GM20431 (cell line): ENCODE results near the gene ZNF362.
"Not testable (repeated sequence)": the region's sequence is repeated elsewhere in the genome, so short reads cannot be mapped to it uniquely, and the experiment has no call there.

ENCODE experiments used
- in situ Hi-C: fragments of 300-500 bp; cut with MseI, MboI; formaldehyde crosslinking; loops from one replicate; pipeline ENCODE4 v1.15.0; 2020; ENCODE audit warnings: low sequenced_read_pairs; ENCODE audit not compliant: unreplicated experiment

ZNF362 gene

DNA sequence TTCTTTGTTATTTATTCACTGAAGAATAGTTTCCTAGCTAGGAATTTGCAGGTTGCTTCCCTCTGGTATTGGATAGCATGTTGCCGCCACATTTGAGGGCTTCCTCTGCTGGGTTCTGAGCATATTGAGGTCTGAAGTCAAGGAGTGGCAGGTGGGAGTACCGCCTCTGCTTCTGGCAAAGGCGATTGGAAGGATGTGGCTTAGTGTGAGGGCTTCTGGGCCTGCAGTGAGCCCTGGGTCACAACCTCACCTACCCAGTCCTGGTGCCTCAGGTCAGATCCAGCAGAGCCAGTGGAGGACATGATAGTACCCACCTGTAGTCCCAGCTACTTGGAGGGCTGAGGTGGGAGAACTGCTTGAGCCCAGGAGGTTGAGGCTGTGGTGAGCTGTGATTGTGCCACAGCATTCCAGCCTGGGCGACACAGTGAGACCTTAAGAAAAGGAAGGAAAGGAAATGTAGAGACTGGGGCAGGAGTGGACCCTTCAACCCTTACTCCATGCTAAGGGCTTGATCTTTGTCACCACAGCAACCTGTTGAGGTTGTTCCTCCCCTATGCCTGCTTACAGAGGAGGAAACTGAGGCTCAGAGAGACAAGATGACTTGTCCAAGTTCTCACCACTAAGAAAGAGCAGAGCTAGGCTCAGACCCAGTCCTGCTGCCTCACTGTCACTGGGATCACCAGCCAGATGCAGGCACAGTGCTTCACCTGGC lies 41.8 kb downstream of the ZNF362 start:
- in situ Hi-C loops, result loop anchor here (25.0 kb wide), 1 partner anchor 164 kb away; the partner anchor contains the start of gene ZSCAN20

DNA sequence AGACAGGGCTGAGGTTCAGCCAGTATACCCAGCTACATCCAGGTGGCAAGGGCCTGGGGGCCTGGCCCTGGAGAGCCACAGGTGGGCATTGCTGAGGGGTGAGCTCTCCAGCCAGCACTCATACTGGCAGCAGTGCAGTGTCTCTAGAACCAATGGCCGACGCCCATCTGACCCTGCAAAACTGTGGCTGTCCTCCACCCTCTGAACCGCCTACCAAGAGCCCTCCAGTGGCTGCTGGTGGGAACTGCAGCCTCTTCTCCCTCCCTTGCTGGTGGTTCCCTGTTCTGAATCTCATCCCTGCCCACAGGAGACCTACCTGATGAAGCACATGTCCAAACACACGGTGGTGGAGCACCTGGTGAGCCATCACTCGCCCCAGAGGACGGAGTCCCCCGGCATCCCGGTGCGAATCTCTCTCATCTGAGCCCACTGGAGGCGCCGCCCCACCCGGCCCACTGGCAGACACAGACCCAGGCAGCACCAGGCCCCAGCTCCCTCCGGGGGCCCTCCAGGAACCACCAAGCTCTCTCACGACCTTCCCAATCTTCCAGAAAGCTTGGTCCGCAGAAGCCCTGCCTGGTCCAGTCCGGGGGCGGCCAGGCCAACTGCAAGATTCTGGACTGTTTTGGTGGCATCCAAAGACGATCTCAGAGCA lies 42.5 kb downstream of the ZNF362 start:
- in situ Hi-C loops, result loop anchor here (25.0 kb wide), 1 partner anchor 164 kb away; the partner anchor contains the start of gene ZSCAN20

DNA sequence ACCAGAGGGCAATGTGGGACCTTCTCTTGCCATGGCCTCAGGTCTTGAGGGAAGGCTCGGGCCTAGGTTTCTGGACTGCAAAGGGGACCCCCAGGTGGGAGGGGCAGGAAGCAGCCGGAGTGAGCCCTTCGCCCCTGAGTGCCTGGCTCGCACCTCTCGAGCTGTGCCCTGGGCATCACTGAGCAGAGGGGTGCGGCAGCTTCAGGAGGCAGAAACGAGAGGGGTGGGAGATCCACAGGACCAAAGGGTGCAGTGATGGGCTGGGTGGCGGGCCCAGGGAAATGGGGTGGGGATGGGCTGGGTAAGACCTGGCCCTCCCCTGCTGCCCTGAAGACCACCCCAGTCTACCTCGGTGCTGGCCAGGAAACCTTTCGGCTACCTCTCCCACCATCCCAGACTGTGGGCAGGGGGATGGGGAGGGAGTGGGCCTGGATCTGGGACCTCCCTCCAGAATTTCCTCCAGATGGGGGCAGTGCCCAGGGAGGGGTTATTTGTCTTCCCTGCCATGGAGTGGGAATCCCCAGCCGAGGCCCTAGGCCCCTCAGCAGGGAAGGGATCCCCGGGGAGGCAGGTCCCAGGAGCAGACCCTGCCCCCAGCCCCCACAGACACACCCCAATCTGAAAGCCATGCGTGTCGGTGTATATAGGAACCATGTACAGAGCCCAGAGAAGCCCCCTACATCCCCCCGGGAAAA lies 43.3 kb downstream of the ZNF362 start:
- in situ Hi-C loops, result loop anchor here (25.0 kb wide), 1 partner anchor 163 kb away; the partner anchor contains the start of gene ZSCAN20

DNA sequence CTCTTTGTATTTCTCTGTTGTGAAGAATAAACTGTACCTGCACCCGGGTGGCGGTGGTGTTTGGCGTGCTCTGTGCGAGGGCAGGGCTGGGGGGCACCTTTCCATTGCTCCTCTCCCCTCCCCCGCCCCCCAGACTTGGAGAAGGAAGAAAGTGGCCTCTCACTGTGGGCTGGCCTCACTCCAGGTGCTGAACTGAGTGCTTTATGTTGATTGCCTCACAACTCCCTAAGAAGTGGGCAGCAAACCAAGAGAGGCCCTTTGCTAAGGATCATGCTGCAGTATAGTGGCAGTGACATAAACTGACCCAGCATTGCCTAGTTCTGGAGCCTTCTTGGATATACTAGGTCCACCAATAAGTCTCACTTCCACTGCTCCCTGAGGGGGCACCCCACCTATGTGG lies 44.4 kb downstream of the ZNF362 start:
- in situ Hi-C loops, result no loop called here

DNA sequence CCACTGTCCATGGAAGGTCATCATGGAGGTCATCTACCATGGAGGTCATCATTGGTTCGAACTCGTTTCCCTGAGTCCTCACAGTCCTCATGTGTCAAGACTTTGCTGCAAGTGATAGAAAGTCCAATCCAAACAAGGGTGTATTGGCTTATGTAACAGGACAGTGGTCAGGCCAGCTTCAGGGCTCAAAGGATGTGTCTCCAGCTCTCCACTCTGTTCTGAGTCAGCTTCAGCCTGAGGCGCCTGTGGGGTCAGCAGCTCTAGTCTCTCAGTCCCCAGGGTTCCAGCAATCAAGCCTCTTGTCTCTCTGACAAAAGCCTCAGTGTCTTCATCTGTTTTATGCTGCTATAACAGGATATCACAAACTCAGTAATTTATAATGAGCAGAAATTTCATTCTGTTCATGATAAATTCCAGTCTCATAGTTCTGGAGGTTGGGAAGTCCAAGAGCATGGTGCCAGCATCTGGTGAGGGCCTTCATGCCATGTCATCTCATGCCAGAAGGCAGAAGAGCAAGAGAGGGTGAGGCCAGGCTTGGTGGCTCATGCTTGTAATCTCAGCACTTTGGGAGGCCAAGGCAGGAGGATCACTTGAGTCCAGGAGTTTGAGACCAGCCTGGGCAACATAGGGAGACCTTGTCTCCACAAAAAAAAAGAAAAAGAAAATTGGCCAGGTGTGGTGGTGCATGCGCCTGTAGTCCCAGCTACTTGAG lies 45.1 kb downstream of the ZNF362 start:
- in situ Hi-C loops, result no loop called here

DNA sequence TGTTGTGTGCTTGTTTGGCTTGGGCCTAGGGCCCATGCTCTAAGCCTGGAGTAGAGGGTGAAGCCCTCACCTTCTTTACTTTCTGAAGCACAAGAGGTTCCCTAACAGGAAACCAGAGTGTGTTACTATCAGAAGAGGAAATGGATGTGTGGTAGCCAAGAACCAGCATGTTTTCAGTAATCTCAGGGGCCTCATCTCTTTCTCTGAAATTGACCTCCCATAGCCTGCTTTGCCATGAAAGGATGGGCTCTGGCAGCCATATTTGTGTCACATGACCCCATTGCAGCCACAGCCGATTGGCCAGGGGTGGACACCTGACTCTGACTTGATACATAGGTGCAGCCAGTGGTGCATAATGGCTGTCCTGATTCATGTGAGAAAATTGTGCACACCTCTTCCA lies 46.0 kb downstream of the ZNF362 start:
- in situ Hi-C loops, result no loop called here

DNA sequence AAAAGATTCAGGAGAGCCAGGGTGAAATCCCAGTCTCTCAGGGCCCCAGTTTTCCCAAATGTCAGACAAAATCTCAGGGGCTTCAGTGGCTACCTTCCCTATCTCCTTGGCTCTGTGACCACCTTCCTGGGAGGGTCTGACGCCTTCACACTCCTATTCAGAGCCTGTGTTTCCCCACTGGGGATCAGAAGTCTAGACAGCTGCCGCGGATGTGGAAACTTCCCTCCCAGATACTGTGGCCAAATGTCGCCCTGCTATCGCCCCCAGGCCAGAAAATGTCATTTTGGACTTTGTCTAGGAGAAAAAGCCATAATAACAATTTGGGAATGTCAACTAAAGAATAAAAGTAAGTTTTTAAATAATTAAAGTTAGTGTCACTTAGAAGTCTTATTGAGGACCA lies 48.7 kb downstream of the ZNF362 start:
- in situ Hi-C loops, result no loop called here

DNA sequence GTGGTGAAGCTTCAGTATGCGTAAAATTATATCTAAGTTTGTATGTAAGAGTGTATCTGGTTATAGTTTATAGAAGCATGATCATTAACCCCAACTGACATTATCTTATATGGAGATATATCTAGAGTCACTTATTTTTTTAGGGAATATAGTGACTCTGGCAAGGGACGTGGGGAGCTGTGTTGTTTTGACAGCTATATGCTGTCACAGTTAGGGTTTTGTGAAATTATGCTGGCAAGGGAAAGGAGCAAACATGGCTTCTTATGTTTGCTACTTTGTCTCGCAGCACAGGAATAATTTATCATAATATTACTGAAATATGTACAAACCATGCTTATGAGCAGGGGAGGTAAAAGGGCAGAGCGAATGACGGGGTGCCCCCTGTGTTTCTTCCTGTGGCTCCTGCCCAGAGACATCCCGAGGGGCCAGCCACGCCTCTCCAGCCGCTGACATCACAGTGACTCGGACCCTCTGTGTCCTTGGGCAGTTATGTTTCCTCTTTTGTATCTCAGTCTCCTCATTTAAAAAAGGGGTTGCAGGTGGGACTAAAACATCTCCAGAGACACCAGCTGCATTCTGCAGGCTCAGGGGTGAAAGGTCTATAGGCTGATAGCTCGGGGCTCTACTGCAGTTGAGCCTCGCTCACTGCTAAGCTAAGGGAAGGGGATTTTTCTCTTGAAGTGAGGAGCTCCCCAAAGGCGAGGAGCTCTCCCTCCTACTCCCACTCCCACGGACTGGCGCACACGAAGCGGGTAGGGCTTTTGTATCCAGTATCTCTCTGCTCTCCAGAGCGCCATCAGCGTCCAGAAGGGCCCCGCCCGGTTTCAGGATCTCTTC lies 49.7 kb downstream of the ZNF362 start:
- in situ Hi-C loops, result no loop called here

DNA sequence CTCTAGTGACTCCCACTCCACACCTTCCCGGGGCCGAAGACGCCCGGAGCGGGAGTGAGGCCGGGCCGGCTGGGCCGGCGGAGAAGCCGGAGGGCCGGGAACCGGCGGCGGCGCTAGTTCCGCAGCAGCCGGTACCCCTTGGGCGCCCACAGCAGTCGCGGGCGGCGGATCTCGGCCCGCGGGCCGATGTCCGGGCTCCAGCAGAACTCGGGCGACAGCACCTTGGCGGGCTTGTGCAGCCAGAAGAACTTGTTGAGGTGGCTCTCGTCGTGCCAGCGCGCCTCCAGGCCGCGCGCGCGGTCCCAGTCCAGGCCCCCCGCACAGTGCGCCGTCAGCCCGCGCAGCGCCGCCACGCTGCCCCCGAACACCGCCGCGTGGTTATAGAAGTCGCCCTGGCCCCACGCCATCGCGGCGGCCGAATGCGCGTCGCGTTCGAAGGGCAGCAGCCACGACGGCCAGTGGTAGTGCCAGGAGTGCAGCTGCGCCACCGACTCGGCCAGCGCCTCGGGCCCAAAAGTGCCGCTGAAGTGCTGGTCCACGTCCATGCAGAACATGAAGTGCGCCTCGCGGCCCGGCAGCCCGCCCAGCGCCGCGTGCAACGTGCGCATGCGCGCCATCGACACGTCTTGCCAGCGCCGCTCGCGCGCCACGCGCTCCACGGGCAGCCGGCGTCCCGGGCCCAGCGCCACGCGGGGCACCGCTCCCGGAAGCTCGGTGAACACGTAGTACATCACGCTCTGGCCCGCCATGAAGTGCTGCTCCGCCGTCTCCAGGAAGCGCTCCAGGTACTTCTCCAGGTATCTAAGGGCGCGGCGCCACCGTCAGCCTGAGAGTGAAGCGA lies 50.6 kb downstream of the ZNF362 start:
- in situ Hi-C loops, result no loop called here

DNA sequence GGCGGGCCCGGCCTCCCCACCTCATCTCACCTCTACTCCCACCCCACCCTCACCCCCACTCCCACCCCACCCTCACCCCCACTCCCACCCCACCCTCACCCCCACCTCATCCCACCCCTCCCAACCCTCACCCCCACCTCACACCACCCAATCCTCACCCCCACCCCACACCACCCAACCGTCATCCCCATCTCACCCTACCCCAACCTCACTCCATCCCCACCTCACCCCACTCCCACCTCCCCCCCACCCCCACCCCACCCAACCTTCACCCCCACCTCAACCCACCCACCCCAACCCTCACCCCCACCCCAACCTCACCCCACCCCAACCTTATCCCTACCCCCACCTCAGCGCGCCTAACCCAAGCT lies 51.2 kb downstream of the ZNF362 start:
- in situ Hi-C loops, result no loop called here

DNA sequence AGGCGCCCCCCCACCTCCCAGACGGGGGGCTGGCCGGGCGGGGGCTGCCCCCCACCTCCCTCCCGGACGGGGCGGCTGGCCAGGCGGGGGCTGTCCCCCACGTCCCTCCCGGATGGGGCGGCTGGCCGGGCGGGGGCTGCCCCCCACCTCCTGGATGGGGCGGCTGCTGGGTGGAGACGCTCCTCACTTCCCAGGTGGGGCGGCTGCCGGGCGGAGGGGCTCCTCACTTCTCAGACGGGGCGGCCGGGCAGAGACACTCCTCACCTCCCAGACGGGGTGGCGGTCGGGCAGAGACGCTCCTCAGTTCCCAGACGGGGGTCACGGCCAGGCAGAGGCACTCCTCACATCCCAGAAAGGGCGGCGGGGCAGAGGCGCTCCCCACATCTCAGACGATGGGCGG lies 53.1 kb downstream of the ZNF362 start:
- in situ Hi-C loops, result not testable (repeated sequence)

DNA sequence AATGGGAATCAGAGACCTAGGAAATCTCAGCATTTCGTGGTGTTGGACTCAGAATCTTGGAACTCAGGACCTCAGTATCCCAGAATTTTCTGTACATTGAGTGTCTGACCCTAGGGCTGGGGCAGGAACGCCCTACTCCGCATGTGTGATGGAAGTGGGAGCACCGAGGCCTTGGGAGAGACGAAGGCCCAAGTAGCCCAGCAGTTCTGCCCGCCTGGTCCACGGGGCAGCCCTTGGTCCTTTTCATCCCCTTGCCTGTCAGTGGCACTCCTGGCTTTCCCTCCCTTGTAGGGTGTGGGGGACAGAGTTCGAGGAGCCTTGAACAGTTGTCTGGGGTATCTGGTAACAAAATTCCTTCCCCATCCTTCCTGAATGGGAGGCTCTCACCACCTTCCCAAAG lies 54.4 kb downstream of the ZNF362 start:
- in situ Hi-C loops, result no loop called here

DNA sequence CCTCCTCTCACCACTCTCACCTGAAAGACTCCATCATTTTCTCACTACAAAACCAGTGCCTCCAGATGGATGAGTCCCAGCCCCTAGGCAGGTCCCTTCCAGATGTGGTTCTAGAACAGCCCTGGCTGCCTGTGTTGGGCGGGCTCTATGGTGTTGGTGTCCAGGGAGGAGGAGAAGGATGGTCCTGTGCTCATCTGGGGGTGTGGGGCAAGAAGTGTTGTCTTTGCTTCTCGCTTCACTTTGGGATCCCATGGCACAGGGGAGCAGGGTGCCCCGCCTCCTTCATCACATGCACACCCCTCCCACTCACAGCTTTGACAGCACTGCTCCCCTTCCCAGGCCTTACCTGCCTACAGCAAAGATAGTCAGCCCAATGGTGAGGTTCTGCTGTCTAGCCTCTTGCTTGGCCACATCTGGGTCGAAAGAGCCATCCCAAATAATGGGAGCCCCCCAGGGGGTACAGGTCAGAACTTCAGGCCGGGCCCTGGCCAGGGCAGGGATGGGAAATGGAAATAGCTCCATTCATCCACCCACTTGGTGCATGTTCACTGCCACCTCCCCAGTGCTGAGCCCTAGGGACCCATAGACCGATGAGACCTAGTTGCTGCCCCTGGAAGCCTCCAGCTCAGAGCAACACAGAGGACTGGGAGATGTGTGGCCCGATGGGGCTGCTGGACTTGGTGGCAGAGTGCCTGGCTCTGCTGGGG lies 55.6 kb downstream of the ZNF362 start:
- in situ Hi-C loops, result no loop called here

DNA sequence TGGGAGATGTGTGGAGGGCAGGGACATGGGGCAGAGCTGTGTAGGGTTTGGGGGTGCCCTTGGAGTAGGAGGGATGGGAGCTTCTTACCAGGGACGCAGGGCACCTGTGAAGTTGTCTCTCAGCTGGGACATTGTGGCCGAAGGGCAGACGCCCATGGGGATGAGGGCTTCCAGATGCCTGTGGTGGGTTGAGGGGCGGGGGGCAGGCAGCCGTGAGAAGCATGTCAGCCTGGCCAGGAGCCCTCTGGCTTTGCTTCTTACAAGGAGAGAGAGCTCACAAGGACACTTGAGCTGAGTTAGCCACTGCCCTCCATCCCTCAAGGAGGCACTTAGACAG lies 56.1 kb downstream of the ZNF362 start:
- in situ Hi-C loops, result no loop called here

DNA sequence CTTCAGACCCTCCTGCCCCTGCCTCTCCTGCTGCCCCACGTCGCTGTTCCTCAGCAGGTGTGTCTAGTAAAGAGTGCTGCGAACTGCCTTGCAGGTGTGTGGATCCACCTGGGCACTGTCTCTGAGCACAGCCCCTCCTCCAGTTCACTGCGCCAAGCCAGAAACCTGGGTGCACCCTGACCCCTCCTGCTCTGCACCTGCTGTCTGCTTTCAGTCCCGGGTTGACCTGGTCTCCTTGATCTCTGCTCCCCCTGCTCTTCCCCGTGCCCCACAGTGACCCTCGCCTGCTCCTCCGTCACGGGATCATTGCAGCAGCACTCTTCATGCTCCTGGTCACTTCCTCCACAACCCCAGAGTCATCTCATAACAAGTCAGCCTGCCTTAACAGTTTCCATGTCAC lies 58.1 kb downstream of the ZNF362 start:
- in situ Hi-C loops, result no loop called here

DNA sequence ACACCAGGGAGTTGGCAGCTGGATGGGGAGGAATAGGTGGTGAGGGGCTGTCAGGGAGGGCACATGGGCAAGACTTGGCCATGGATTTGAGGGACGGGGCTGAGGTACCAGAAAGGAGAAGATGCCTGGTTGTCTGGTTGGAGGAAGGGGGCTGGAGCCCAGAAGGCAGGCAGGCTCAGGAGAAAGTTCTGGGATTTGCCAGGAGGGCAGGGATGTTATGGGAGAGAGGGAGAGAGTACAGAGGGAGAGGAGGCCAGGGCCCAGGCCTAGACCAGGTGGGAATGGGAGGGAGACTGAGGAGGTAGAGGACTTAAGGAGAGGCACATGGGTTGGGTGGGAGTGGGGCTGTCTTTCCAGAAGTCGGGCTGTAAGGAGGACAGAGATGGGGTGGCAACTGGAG lies 60.3 kb downstream of the ZNF362 start:
- in situ Hi-C loops, result no loop called here

DNA sequence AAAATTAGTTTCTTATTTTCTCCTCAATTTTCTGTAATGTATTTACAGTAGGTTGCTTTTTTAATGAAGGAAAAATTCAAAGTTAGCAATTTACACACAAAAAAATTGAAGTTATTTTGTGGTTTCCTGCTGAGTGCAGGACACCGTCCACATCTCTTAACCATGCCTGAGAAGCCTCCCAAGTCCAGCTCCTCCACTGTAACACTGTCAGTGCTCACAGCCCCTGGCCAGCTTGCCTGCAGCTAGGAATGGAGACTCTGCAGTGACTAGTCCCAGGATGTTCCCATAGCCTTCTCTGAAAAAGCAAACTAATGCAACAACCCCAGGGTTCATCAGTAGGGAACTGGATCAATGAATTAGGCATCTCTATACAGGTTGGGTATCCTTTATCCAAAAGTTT lies 61.1 kb downstream of the ZNF362 start:
- in situ Hi-C loops, result no loop called here

DNA sequence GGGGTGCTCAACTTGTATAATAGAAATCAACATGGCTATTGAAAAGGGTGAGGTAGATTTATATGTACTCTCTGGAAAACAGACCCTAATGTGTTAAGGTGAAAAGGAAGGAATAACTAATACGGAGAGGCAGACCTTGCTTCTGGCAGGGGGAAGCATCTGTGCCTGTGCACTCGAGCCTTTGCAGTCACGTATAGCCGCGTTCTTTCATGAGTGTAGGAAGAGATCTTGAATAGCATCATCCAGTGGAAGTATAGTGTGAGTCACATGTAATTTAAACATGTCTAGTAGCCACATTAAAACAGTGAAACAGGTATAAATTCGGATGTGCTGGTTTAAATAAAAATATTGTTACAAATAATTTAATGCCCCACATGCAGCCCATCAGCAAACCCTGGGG lies 61.7 kb downstream of the ZNF362 start:
- in situ Hi-C loops, result no loop called here
